Embryonic facial prominence (tissue), 1 donor: Measurements from ENCODE around the gene CCDC86.
A peak's percentile ranks its signal among the peaks of the same experiment; 100 is the strongest.
"Not testable (repeated sequence)": the region's sequence is repeated elsewhere in the genome, so short reads cannot be mapped to it uniquely, and the experiment has no call there.

ENCODE experiments used
- DNase-seq: peaks from one replicate; pipeline ENCODE4 v3.0.0-alpha.2; 2016; ENCODE audit errors: extremely low spot score

Gene CCDC86

DNA sequence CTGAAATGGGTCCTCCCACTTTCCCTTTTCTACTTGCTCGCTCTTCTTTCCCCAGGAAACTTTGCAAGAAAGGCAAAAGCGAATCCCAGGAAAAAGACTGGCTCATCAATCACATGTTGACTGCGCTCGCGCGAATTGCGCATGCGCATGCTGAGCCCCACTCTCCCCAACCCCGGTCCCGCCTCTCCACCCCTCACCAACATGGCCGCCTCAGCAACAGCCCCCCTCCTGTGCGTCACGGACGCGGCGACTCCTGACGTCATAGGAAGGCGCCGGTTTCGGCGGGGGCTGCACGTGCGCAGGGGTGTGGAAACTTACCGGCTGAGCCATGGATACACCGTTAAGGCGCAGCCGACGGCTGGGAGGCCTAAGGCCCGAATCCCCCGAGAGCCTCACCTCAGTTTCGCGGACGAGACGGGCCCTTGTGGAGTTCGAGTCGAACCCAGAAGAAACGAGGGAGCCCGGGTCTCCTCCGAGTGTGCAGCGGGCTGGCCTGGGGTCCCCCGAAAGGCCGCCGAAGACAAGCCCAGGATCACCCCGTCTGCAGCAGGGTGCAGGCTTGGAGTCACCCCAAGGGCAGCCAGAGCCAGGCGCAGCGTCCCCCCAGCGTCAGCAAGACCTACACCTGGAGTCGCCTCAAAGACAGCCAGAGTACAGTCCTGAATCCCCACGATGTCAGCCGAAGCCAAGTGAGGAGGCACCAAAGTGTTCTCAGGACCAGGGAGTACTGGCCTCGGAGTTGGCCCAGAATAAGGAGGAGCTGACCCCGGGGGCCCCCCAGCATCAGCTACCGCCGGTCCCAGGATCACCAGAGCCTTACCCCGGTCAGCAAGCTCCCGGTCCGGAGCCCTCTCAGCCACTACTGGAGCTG, at the start of gene CCDC86:
Gene CCDC86 (plus strand): TSS at position 317 of the 871 bp plus-strand sequence. CDS start 12 bp downstream, at position 329.
- DNase-seq = peak; percentile 88

DNA sequence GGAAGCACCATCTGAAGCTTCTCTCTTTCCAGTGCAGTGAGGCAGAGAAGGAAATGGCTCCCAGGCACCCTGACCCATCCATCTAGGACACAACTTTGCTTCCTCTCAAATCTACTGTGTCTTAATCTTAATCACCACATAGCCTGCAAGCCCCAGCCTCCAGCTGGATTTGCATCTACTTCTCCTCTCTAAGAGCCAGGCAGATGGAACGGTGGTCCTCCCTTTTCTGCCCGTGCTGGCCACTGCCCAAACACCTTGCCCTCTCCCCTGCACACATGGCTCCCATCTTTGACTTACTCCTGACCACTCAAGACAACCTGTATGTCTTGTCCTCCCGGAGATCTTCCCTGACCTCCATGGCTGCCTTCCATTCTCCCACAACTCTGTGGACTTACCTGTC, 49.4 kb upstream of the CCDC86 start:
- DNase-seq = no peak

DNA sequence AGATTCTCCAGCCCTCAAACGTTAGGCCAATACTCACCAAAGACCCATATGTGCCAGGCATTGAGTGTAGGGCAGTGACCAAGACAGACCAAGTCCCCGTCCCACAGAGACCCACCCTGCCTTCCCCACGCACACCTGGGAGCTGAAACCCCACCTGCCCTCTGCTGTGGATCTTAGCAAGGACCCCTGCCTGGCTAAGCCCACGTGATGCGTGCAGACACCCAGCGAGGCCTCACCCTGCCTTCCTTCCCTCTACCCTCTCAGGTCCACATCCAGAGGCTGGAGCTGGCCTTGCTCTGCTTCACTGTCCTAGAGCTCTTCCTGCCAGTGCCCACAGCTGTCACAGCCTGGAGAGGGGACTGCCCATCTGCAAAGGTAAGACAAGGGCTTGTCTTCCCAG, 46.6 kb upstream of the CCDC86 start:
- no peak for DNase-seq

GRCh38 chr11:60797846-60798630, 43.9 kb upstream of the CCDC86 start:
- no peak for DNase-seq

DNA sequence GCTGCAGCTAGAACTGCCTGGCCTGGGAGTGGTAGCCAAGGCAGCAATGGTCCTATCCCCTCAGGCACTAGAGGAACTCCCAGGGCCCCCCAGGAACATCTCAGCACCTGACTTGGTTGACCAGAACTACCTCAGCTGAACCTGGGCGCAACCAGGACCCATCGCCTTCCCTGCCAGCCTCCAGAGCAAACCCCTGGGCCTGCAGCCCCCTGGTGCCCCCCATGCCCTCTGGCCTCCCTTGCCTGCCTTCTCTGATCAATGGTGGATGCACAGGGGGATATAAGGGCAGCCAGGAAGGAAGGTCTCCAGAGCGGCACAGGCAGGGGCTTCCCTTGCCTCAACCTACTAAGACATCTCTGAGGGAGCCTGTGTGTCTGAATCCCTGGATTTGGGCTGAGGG, 43.3 kb upstream of the CCDC86 start:
- DNase-seq = no peak

DNA sequence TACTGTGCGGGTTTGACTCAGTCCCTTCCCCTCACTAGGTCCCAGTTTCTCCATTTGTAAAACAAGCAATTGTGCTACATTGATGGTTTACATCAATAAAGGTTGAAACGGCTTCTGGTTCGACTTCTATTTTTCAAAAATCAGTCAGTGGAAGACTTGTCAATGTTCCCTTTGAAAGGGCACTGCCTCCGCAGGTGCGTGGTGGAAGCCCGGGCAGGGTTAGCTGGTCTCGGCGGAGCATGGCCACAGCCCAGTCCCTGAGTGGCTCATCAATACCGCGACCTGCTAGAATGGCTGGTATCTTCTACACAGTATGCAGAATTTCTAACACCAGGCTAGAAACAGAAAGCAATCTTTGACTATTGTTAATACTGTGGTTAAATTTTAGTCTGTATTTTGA, 40.7 kb upstream of the CCDC86 start:
- no peak for DNase-seq

DNA sequence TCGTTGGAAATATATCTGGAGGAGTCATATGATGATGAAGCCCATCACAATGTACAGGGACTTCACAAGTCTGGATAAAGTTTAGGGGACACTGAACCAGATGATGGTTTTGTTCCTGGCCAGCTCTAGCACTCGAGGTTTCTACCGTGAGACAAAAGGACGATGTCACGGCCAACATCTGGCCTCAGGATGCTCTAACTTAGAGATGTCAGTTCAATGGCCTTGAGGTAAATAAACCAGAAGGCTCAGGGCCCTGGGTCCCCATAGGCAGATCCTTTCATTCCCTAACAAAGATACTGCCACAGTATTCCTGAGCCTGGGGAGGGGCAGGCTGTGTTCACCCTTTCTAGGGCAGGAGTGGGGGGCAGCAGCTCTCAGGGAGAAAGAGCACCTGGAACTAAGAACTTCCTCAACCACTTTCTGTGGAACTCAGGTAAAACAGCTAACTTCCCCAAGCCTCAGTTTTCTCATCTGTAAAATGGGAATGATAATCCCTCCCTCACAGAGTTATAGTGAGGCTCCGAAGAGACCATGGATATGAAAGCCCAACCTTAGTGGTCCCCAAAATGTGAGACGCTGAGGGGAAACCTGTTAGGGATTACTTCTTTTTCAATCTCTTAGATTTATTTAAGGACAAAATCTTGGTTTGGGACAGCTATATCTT, 38.5 kb upstream of the CCDC86 start:
- no peak for DNase-seq

- no peak for DNase-seq
Measured at GRCh38 chr11:60809249-60809648, 32.7 kb upstream of the CCDC86 start.

DNA sequence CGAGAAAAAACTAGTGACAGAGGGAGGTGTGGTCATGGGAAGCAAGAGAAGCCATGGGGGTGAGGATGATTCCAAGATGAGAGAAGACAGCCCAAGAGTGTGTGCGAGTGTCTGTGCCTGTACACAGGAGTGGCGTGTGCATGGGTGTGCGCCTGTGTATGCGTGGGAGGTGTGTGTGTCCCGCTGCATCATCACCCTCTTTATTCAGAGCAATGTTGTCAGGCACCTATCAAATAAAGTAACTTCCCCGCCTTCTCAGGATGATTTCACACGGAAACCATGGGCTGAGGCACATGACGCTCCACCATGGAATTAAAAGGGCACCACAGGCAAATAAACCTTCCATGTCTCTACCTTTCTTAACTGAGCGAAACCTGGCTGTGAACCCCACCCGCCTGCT, 32.2 kb upstream of the CCDC86 start:
- DNase-seq = no peak

- DNase-seq = no peak
Measured at GRCh38 chr11:60810151-60810550, 31.8 kb upstream of the CCDC86 start.

DNA sequence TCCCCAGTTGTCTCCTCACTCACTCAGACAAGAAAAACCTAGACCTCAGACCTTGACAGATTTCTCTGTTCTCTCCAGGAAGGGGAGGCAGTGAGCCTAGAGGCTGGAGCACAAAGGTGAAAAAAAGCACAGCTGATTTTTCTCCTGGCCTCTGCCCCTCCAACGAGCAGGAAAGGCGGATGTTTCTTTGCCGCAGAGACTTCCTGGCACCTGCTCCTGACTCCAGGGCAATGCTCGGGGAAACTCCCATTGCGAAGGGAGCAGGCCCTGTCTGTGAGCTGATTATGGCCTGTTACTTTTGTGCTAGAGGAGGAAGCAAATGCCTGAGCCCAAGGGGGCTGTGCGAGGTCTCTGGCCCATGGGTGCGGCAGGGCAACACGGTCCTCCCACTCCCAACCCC, 31.3 kb upstream of the CCDC86 start:
- no peak for DNase-seq

DNA sequence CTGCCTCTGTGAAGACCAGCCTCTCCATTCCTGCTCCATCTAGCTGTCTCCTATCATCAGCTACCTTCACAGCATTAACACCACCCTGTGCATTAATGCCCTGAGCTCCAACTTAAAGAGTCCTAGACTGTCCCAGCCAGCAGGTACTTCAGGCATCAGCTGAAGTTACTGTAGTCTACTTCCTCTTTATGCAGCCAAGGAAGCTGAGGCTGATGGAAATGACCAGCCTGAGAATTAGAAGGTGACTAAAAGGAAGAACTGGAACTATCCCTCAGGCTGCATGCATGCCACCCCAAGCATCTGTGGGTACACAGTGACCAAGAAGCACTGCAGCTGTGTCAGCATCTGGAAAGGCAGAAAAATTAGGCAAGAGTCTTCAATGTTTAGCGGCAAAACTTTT, 28.6 kb upstream of the CCDC86 start:
- DNase-seq = no peak

GRCh38 chr11:60814112-60814511, 27.8 kb upstream of the CCDC86 start:
- DNase-seq = no peak

GRCh38 chr11:60816590-60817157, 25.2 kb upstream of the CCDC86 start:
- DNase-seq = no peak

DNA sequence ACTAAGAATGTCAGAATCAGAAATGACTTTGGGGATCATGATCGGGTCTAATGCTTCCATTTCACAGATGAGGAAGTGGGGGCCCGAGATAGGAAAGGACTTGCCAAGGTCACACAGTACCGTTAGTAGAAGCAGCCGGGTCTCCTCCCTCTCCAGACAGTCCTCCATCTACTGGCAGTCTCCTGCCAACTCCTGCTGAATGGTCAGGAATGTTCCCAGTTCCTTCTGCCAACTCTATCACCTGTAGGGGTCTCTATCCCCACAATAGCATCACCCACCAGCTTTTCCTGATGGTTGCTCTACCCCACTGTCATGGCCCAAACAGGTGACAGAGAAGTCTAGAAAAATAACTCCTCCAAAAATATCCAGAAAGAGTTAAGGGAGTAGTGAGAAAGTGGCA, 23.9 kb upstream of the CCDC86 start:
- DNase-seq = no peak

GRCh38 chr11:60821827-60822599, 19.9 kb upstream of the CCDC86 start:
- no peak for DNase-seq

DNA sequence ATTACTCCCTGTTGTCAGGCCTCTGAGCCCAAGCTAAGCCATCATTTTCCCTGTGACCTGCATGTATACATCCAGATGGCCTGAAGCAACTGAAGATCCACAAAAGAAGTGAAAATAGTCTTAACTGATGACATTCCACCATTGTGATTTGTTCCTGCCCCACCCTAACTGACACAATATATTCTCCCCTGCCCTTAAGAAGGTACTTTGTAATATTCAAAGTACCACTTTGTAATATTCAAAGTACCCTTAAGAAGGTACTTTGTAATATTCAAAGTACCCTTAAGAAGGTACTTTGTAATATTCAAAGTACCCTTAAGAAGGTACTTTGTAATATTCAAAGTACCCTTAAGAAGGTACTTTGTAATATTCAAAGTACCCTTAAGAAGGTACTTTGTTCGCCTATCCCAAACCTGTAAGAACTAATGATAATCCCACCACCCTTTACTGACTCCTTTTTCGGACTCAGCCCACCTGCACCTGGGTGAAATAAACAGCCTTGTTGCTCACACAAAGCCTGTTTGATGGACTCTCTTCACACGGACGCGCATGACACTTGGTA, 18.1 kb upstream of the CCDC86 start:
- DNase-seq = not testable (repeated sequence)

DNA sequence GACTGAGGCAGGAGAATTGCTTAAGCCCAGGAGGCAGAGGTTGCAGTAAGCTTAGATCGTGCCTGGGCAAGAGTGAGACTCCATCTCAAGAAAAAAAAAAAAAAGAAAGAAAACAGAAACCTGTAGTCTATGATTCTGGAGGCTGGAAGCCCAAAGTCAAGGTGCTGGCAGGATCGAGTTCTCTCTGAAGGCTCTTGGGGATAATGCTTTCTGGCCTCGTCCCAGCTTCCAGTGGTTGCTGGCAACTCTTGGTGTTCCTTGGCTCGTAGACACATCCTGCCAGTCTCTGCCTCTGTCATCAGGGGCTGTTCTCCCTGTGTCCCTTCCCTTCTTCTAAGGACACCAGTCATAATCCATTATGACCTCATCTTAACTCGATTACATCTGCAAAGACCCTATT, 16.8 kb upstream of the CCDC86 start:
- DNase-seq = no peak

GRCh38 chr11:60825790-60826189, 16.1 kb upstream of the CCDC86 start:
- no peak for DNase-seq

DNA sequence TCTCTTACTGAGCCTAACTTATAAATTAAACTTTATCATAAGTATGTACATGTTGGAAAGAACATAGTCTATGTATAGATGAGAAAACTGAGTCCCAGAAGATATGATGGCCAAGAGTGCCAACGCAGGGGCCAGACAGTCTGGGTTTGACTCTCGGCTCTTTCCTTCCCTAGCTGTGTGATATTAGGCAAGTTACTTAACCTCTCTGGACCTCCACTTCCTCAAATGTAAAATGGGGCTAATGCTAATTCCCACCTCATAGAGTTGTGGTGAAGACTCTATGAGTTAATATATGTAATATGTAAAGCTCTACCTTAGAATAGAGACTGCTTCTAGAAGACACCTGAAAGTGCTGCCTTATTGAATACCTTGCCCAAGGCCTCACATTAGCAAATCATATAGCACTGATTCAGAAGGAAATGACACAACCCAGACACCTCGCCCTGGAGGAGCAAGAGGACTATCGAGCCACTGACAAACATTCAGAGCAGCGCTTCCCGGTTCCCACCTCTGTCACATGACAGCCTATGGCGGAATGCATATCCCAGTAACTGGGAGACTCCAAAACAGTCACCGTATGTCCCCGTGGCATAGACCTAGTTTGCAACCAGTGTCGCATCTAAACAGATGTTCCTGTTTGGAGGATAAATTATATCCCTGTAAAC, 11.3 kb upstream of the CCDC86 start:
- no peak for DNase-seq

GRCh38 chr11:60831143-60831500, 10.8 kb upstream of the CCDC86 start:
- no peak for DNase-seq
